A549 (cell line): ENCODE results near the gene TLDC2. TPM values are rescaled to one million over a fixed set of nuclear protein-coding genes. Genes with fewer than 3 reads are reported as not detected.
A peak's percentile ranks its signal among the peaks of the same experiment; 100 is the strongest.

Source experiments
- ATAC-seq, 2 experiments: fragments of 200-7000 bp in 1 of 2; fragments of >200 bp in 1 of 2; cut with Nextera tagmentation in 1 of 2; cut with Tn5 transposase in 1 of 2; 3 replicates each; pipeline versions ENCODE4 v1.8.0 to v1.9.1; 2018 to 2020; ENCODE audit warnings: mild to moderate bottlenecking in 1 of 2, moderate library complexity in 1 of 2
- CTCF ChIA-PET: fragments of 300-600 bp; sonication (Branson Sonifier 250); formaldehyde crosslinking; extraction: SDS; loops from one replicate; lab custom pipeline; 2021; ENCODE audit warnings: antibody characterized with exemption, inconsistent platforms; lab: Yijun Ruan, JAX
- POLR2A ChIA-PET: fragments of 350-600 bp; formaldehyde crosslinking; extraction: SDS; loops from one replicate; lab custom pipeline; 2021; ENCODE audit warnings: antibody characterized with exemption, inconsistent platforms; lab: Yijun Ruan, JAX
- DNase-seq, 2 experiments: peaks; one replicate each; pipeline versions ENCODE4 v3.0.0 to v3.0.0-alpha.2; 2011 to 2016; ENCODE audit warnings: low read depth in 1 of 2, low spot score in 1 of 2
- FAIRE-seq: peaks from 2 replicates; lab custom pipeline; 2011; peaks lifted over from hg19 to GRCh38; lab: Jason Lieb, UNC
- H3K27ac ChIP-seq, 2 experiments: fragments of >200 bp; sonication (Bioruptor Twin); formaldehyde crosslinking; 3 replicates each; pipeline ENCODE4 v1.5.1; 2016 to 2017
- H3K4me1 ChIP-seq: fragments of >200 bp; sonication (Bioruptor Twin); formaldehyde crosslinking; 3 replicates; pipeline ENCODE4 v1.6.1; 2016
- H3K4me2 ChIP-seq: fragments of >200 bp; sonication (Bioruptor Twin); formaldehyde crosslinking; 3 replicates; pipeline ENCODE4 v1.6.1; 2016
- H3K4me3 ChIP-seq: fragments of >200 bp; sonication (Bioruptor Twin); formaldehyde crosslinking; 3 replicates; pipeline ENCODE4 v1.5.1; 2016
- H3K9me3 ChIP-seq: fragments of >200 bp; sonication (Bioruptor Twin); formaldehyde crosslinking; 3 replicates; pipeline ENCODE4 v1.6.1; 2016
- ATOH8 ChIP-seq: fragments of 250-450 bp; sonication (Bioruptor Pico); IDR thresholded peaks from 2 replicates; pipeline ENCODE4 v1.5.0; 2020; ENCODE audit warnings: low read depth, mild to moderate bottlenecking, moderate library complexity
- CTCF ChIP-seq: fragments of >200 bp; sonication (Bioruptor Twin); formaldehyde crosslinking; IDR thresholded peaks from 3 replicates; pipeline ENCODE4 v1.5.1; 2016
- EHF ChIP-seq: fragments of 250-450 bp; sonication (Bioruptor Pico); IDR thresholded peaks from 2 replicates; pipeline ENCODE4 v1.5.0; 2020; ENCODE audit warnings: mild to moderate bottlenecking
- FOSL2 ChIP-seq, 2 experiments: fragments of 450-650 bp in 1 of 2; fragments of >200 bp in 1 of 2; sonication (Bioruptor Twin) in 1 of 2; formaldehyde crosslinking; IDR thresholded peaks; 2 replicates each; pipeline versions ENCODE4 v1.5.0 to v1.6.1; 2016 to 2020; ENCODE audit warnings: mild to moderate bottlenecking in 1 of 2, moderate library complexity in 1 of 2
- HDAC2 ChIP-seq: fragments of 200-600 bp; sonication (generic); IDR thresholded peaks from 2 replicates; pipeline ENCODE4 v1.6.1; 2016
- HEYL ChIP-seq: fragments of 250-450 bp; sonication (Bioruptor Pico); IDR thresholded peaks from 2 replicates; pipeline ENCODE4 v1.8.0; 2021; ENCODE audit warnings: mild to moderate bottlenecking, moderate library complexity
- HOXB5 ChIP-seq: fragments of 250-450 bp; sonication (Bioruptor Pico); IDR thresholded peaks from 2 replicates; pipeline ENCODE4 v1.5.0; 2020; ENCODE audit warnings: mild to moderate bottlenecking, moderate library complexity
- JUN ChIP-seq, 2 experiments: fragments of >200 bp; sonication (Bioruptor Twin); formaldehyde crosslinking; IDR thresholded peaks; 2 replicates in 1 of 2; 3 replicates in 1 of 2; pipeline ENCODE4 v1.6.1; 2016 to 2017
- MAX ChIP-seq: IDR thresholded peaks from 2 replicates; pipeline ENCODE4 v1.6.1; 2012
- POLR2A ChIP-seq: IDR thresholded peaks from 2 replicates; pipeline ENCODE4 v1.6.1; 2012; ENCODE audit warnings: mild to moderate bottlenecking, low read length
- RNF2 ChIP-seq: fragments of 200-600 bp; sonication (generic); IDR thresholded peaks from 2 replicates; pipeline ENCODE4 v1.6.1; 2016; ENCODE audit warnings: low read depth, mild to moderate bottlenecking, antibody characterized with exemption, moderate library complexity, borderline replicate concordance
- USF2 ChIP-seq: fragments of 450-650 bp; IDR thresholded peaks from 2 replicates; pipeline ENCODE4 v1.6.1; 2014; ENCODE audit warnings: antibody characterized with exemption
- ZNF302 ChIP-seq: fragments of 250-450 bp; sonication (Bioruptor Pico); IDR thresholded peaks from 2 replicates; pipeline ENCODE4 v1.9.0; 2021; ENCODE audit warnings: inconsistent platforms, mild to moderate bottlenecking, moderate library complexity
- ZSCAN20 ChIP-seq: fragments of 250-450 bp; sonication (Bioruptor Pico); IDR thresholded peaks from 2 replicates; pipeline ENCODE4 v1.8.0; 2022; ENCODE audit warnings: mild to moderate bottlenecking, moderate library complexity
- WGBS: methylation state at CpG from one replicate; pipeline ENCODE4 v1.1.6; 2017; ENCODE audit errors: missing lambda C conversion rate; 5-methylcytosine and 5-hydroxymethylcytosine counted together
- polyA plus RNA-seq, 4 experiments: library from polyadenylated mRNA; depleted of rRNA in 3 of 4; stranded (reverse); fragments of >200 nt; fragmentation: RNase III in 1 of 4; extraction: RNeasy Plus Mini Kit Qiagen cat#74134 plus additional on column Dnase treatment in 1 of 4; gene quantifications; 2 replicates in 3 of 4; 3 replicates in 1 of 4; pipeline ENCODE4 v1.2.3, GENCODE V29; 2011 to 2017
- TF ChIP-seq, protein P1 (sequence below): fragments of >200 bp; sonication (Bioruptor Twin); formaldehyde crosslinking; IDR thresholded peaks from 3 replicates; pipeline ENCODE4 v1.6.1; 2016
- TF ChIP-seq, protein P2 (sequence below): IDR thresholded peaks from 2 replicates; pipeline ENCODE4 v1.6.1; 2012; ENCODE audit warnings: low read depth, borderline replicate concordance

TLDC2 gene
- polyA plus RNA-seq, 2 of the 4 experiments (the other 2 are of a cell fraction), result 0.17 TPM; not detected in 1

DNA sequence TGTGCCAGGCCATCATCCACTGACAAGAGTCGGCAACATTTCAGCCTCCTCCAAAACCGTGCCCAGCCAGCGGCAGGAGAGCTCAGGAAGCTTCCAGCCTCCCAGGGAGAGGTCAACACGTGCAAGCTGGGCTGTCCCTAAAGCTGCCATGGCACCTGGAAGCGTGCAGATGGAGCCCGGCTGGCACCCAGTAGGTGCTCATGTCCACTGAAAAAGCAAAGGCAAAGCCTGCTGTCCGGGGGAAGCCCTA is 14.4 kb upstream of the TLDC2 start (continued):
- TF ChIP-seq EHF, result no peak
- no peak for TF ChIP-seq HDAC2
- TF ChIP-seq ZNF302, result no peak
- TF ChIP-seq ZSCAN20 (CRISPR knock-in tag), result no peak
- TF ChIP-seq HOXB5 (CRISPR knock-in tag), result no peak
- no peak for TF ChIP-seq HEYL
- TF ChIP-seq FOSL2 (IDR thresholded peaks at IDR 0.05), result no peak
- TF ChIP-seq FOSL2 (CRISPR knock-in tag; IDR thresholded peaks at IDR 0.05), result no peak

- DNase-seq (peak; percentile 91 to 96), FAIRE-seq (peak; percentile 18), ATAC-seq (peak; percentile 47 to 80)
- peak overlapping the region; percentile 89 for H3K4me2 ChIP-seq
- peak overlapping the region; percentile 79 to 96 for H3K27ac ChIP-seq
- ChIA-PET POLR2A (interaction anchor here (1.5 kb wide), 1 partner anchor 8 kb away, joined by 5 read pairs; no protein-coding TSS in a partner anchor), CTCF (interaction anchor here (0.7 to 8.0 kb wide), 17 partner anchors 8 to 305 kb away, joined by 3 to 96 read pairs (median 5); partner anchors contain the start of gene DSN1)
- no peaks in the 10 kb centered on the region for H3K9me3 ChIP-seq
- WGBS, result 5% methylated on average over 19 of the region's 45 CpGs
- H3K4me1 ChIP-seq, result peaks cover 31% of the 10 kb centered on the region; the same call in 2 of the 3 replicates
- TF ChIP-seq JUN (IDR thresholded peaks at IDR 0.05) (peak in 1 of 2 experiments; percentile 41; a peak in 1 of 5 replicates), POLR2A (peak; percentile 76), CTCF (no peak), ATOH8 (CRISPR knock-in tag) (0 out of 2 replicates have a peak, but pooled peaks have one; percentile 10), USF2 (no peak), MAX (peak; percentile 58; the same call in 1 of the 2 replicates), RNF2 (peak; percentile 76; the same call in 1 of the 2 replicates)
- TF ChIP-seq, protein P1, sequence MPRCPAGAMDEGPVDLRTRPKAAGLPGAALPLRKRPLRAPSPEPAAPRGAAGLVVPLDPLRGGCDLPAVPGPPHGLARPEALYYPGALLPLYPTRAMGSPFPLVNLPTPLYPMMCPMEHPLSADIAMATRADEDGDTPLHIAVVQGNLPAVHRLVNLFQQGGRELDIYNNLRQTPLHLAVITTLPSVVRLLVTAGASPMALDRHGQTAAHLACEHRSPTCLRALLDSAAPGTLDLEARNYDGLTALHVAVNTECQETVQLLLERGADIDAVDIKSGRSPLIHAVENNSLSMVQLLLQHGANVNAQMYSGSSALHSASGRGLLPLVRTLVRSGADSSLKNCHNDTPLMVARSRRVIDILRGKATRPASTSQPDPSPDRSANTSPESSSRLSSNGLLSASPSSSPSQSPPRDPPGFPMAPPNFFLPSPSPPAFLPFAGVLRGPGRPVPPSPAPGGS, result 0 out of 3 replicates have a peak, but pooled peaks have one; percentile 30
- TF ChIP-seq, protein P2, sequence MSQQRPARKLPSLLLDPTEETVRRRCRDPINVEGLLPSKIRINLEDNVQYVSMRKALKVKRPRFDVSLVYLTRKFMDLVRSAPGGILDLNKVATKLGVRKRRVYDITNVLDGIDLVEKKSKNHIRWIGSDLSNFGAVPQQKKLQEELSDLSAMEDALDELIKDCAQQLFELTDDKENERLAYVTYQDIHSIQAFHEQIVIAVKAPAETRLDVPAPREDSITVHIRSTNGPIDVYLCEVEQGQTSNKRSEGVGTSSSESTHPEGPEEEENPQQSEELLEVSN, result peak; percentile 55; the same call in 1 of the 2 replicates
- peak overlapping the region; percentile 85 for H3K4me3 ChIP-seq
These were observed 13.8 kb upstream of the TLDC2 start for GRCh38 chr20:36861875-36862801.
